Rectal smooth muscle tissue (tissue), 1 donor: ENCODE measurements around the gene ADGRF1.
"Not testable (repeated sequence)": the region's sequence is repeated elsewhere in the genome, so short reads cannot be mapped to it uniquely, and the experiment has no call there.

ENCODE experiments used
- H3K27ac ChIP-seq: one replicate; pipeline ENCODE4 v1.7.0; 2013; ENCODE audit warnings: low read depth, low read length, inconsistent platforms
- H3K27me3 ChIP-seq: one replicate; pipeline ENCODE4 v1.7.0; 2013; ENCODE audit warnings: low read length; ENCODE audit not compliant: control insufficient read depth, insufficient read depth
- H3K36me3 ChIP-seq: one replicate; pipeline ENCODE4 v1.7.0; 2013; ENCODE audit warnings: low read length; ENCODE audit not compliant: control insufficient read depth, insufficient read depth
- H3K4me1 ChIP-seq: one replicate; pipeline ENCODE4 v1.7.0; 2013; ENCODE audit warnings: low read length; ENCODE audit not compliant: control insufficient read depth, insufficient read depth
- H3K4me3 ChIP-seq: one replicate; pipeline ENCODE4 v1.7.0; 2013; ENCODE audit warnings: low read length
- H3K9ac ChIP-seq: one replicate; pipeline ENCODE4 v1.7.0; 2013; ENCODE audit warnings: low read length

Gene ADGRF1

DNA sequence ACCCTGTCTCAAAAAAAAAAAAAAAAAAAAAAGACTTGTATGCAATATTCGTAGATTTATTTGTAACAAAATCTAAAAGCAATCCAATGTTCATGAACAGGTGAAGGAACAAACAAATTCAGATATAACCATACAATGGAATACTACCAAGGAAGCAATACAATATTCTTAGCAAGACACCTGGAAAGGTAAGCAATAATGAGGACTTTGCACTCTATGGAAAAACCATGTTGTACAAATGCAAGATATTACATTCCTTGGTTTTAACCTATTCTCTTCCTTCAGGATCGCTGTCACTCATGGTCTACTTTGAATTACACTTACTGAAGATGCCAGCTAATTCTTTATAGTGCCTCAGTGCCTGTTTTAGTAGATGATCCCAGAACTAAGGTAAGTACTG lies 14.7 kb upstream of the ADGRF1 start:
- Histone ChIP-seq H3K4me3 (no peak overlapping the region), H3K27ac (no peak overlapping the region), H3K27me3 (no peaks in the 10 kb centered on the region), H3K9ac (no peak overlapping the region), H3K36me3 (no peaks in the 10 kb centered on the region), H3K4me1 (peaks cover 9% of the 10 kb centered on the region)

DNA sequence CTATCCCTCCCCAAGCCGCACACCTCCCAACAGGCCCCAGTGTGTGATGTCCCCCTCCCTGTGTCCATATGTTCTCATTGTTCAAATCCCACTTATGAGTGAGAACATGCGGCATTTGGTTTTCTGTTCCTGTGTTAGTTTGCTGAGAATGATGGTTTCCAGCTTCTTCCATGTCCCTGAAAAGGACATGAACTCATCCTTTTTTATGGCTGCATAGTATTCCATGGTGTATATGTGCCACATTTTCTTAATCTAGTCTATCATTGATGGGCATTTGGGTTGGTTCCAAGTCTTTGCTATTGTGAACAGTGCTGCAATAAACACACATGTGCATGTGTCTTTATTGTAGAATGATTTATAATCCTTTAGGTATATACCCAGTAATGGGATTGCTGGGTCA lies 12.2 kb upstream of the ADGRF1 start:
- H3K4me1 ChIP-seq, H3K4me3 ChIP-seq, H3K9ac ChIP-seq, H3K27ac ChIP-seq, H3K27me3 ChIP-seq, H3K36me3 ChIP-seq: not testable (repeated sequence)

DNA sequence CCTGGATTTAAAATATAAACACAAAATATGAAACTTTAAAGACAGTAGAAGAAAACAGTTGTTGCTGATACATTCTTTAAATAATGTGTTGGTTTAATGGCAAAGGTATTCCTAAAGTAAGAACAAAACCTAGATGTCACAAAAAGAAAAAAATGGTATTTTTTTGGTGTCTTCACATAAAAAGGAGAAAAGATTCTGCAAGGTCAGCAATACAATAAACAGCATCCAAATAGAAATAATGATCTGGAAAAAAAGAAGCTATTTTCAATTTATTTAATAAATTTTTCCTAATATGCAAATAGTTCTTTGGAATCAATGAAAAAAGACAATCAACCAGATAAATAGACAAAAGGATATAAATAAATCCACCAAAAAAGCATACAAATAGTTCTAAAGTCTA lies 6.5 kb upstream of the ADGRF1 start:
- H3K36me3 ChIP-seq = no peaks in the 10 kb centered on the region
- no peak overlapping the region for H3K27ac ChIP-seq
- H3K4me1 ChIP-seq = no peaks in the 10 kb centered on the region
- no peak overlapping the region for H3K9ac ChIP-seq
- no peak overlapping the region for H3K4me3 ChIP-seq
- no peaks in the 10 kb centered on the region for H3K27me3 ChIP-seq

DNA sequence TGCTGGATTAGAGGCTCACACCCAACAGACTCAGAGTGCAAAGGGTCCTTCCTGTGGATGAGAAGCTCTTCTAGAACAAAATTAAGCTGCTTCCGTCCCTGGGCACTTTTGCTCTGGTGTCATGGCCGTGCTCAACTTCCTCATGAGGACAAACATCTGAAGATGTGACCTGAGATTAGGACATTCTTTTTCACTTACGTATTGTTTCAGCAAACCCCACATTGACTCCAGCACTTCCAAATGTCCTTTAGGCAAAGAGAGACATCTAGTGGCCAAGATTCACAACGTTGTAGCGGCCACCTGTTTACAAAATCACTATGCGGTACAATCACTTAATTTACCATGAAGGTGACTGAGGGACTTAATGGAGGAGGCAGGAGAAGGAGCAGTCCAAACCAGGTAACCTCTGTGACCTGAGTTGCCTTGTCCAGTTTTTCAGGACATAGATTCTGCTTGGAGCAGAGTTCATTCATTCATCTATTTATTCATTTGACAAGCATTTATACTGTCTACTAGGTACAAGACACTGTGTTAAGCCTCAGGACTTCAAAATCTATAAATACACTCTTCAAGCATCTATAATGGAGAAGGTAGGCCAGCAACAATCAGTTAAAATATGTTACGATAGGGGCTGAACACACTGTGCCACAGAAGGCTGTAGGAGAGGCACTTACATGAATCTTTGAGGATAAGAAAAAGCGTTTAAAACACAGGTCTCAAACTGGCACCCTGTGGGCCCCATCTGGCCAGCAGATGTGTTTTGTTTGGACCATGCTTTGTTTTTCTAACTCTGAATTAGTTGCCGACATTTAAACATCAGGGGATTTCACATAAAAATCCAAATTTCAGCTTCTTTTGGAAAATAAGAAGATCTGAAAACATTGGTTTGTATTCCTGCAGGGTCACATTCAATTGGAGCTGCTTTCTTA lies 5.6 kb upstream of the ADGRF1 start:
- H3K4me1 ChIP-seq = no peaks in the 10 kb centered on the region
- H3K27me3 ChIP-seq = no peaks in the 10 kb centered on the region
- no peaks in the 10 kb centered on the region for H3K36me3 ChIP-seq
- H3K4me3 ChIP-seq = no peak overlapping the region
- no peak overlapping the region for H3K27ac ChIP-seq
- H3K9ac ChIP-seq = no peak overlapping the region

DNA sequence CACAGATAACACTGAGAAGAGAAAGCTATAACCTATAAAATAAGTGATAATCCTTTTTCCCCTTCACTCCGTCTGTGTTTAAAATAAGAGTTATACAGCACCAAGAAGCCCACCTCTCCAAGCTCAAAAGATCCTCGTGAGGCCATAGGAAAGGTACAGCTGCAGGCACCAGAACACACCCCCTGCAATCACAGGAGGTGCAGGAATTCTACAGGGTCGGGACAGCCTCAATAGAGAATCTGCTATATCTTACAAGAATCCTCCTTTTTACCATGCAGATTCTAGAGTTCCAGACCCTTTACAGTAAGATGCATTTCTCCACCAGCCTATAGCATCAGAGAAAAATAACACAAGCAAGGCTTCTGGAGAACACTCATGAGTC lies 5.0 kb upstream of the ADGRF1 start:
- Histone ChIP-seq H3K4me3 (no peak overlapping the region), H3K4me1 (no peaks in the 10 kb centered on the region), H3K9ac (no peak overlapping the region), H3K27ac (no peak overlapping the region), H3K27me3 (no peaks in the 10 kb centered on the region), H3K36me3 (no peaks in the 10 kb centered on the region)

DNA sequence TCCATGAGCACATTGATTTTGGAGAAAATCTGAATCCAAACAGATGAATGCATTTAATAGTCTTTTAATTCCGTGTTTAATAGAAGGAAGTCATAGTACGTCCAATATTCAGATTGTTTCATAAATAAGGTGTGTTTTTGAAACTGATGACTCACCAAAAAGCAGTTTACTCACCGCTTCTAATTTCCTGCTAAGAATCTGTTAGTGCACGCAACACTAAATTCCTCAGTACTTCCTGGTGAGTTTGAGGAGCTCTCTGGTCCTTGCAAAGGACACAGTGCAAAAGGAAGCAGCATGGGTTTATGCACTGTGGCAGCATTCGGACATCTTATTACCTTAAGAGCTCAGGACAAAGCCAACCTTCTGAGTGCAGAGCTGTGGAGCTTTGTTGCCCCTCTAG lies 2.3 kb upstream of the ADGRF1 start:
- H3K36me3 ChIP-seq = no peaks in the 10 kb centered on the region
- no peak overlapping the region for H3K9ac ChIP-seq
- no peak overlapping the region for H3K4me3 ChIP-seq
- H3K27me3 ChIP-seq = no peaks in the 10 kb centered on the region
- no peak overlapping the region for H3K27ac ChIP-seq
- H3K4me1 ChIP-seq = no peaks in the 10 kb centered on the region

DNA sequence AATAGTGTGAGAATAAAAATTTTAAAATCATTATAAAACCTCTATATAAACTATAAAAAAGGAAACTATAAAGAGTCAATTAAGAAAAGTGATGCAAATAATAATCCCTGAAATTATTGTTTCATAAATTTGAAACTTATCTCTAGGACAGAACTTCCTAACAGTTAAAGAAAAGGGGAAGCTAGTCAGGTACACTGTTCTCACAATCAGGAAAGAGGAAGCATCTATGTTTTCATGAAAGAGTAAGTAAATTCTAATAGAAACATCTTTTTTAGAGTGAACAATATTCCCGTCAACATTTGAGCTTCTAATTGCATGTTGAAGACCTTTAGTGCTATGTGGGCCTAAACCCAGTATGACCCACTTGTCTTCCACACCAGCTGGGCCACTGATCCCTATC lies 1.2 kb upstream of the ADGRF1 start:
- Histone ChIP-seq H3K4me3 (no peak overlapping the region), H3K27me3 (no peaks in the 10 kb centered on the region), H3K27ac (no peak overlapping the region), H3K4me1 (no peaks in the 10 kb centered on the region), H3K9ac (no peak overlapping the region), H3K36me3 (no peaks in the 10 kb centered on the region)

DNA sequence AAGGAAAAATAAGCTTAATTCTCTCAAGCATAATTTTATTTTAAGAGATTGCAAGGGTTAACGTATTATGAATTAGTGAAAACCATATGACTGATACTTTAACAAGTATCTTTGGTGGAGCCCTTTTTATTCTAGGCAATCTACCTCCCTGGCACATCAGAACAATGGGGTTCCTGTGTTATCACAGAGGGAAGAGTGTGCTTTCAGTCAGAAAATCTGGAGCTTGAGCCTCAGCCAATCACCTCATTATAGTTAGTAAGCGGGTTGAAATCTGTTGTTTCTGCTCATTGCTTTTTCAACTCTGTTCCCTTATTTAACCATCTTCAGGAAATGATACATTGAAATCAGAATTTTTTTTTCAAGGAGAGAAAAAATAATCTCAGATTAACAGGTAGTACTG lies 391 bp downstream of the ADGRF1 start:
- H3K9ac ChIP-seq = no peak overlapping the region
- no peaks in the 10 kb centered on the region for H3K27me3 ChIP-seq
- H3K36me3 ChIP-seq = no peaks in the 10 kb centered on the region
- no peak overlapping the region for H3K27ac ChIP-seq
- H3K4me1 ChIP-seq = no peaks in the 10 kb centered on the region
- H3K4me3 ChIP-seq = no peak overlapping the region

DNA sequence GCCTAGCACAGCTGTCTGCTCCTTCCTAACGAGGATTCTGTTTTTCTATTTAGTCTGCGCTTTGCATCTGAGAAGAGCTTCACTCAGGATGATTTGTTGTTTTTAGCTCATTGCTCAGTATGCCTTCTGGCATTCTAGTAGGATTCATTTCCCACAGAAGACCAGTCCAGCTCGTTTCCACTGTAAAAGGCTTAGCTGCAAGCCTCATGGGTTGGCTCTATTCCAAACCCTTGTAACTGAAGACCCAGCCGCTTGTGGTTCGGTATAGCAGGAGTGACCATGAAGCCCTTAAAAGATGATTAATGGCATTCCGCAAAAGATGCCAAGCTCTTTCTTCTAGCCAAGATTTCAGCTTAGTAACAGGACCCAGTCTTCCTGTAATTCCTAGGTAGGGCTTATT lies 7.2 kb downstream of the ADGRF1 start:
- Histone ChIP-seq H3K4me1 (peaks cover 5% of the 10 kb centered on the region), H3K36me3 (no peaks in the 10 kb centered on the region), H3K4me3 (no peak overlapping the region), H3K9ac (no peak overlapping the region), H3K27me3 (no peaks in the 10 kb centered on the region), H3K27ac (no peak overlapping the region)

DNA sequence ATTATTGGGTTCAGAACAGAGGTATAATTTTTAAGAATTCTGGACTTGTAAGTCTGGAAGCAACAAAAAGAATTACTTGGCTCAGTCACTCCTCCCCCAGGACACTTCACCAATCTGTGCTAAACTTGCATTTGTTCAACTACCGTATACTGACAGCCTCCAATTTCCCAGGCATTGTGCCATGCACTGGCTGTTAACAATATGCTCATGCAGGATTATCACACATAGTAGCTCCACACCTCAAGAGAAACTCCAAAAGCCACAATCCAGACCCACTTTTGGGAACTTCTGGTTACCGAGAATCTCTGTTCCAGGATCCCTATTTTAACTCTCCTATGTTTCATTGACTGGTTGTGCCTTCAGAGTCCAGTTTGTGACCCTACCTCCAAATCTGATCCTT lies 7.7 kb downstream of the ADGRF1 start:
- Histone ChIP-seq H3K27ac (no peak overlapping the region), H3K4me3 (no peak overlapping the region), H3K36me3 (no peaks in the 10 kb centered on the region), H3K9ac (no peak overlapping the region), H3K27me3 (no peaks in the 10 kb centered on the region), H3K4me1 (peaks cover 5% of the 10 kb centered on the region)

DNA sequence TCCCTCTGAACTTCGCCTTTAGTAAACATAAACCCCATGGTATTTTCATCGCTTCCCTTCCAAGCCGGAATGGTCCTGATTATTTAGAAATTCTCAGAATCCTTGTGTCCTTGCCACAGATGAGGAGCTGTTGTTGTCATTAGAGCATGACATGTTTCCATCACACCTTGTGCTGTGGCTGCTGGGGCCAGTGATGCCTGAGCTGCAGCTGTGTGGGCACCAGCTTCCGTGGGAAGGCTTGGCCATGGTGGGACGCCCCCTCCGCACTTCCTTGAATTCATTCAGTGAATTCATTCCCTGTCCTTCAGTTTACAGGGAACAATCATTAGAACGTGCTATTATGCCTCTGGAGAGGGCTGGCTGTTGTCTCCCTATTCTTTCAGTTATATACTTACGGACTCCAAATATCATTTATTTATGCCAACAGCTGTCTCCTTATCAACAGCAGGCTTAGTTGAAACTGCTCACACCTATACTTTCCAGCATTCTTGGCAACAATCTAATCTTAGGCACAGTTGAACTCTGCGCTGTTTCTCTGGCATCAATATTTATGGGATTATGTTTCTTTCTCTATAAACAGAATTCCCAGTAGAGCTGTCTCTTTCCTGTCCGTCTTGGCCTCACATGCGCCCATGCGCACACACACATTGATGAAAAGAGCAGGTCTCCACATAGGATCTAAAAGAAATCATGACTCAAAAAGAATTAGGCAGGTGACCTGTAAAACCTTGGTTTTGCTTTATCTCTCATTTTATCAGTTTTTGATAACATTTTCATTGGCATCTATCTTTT lies 9.0 kb downstream of the ADGRF1 start:
- Histone ChIP-seq H3K36me3 (no peaks in the 10 kb centered on the region), H3K4me1 (peaks cover 5% of the 10 kb centered on the region), H3K27ac (no peak overlapping the region), H3K4me3 (no peak overlapping the region), H3K27me3 (no peaks in the 10 kb centered on the region), H3K9ac (no peak overlapping the region)

DNA sequence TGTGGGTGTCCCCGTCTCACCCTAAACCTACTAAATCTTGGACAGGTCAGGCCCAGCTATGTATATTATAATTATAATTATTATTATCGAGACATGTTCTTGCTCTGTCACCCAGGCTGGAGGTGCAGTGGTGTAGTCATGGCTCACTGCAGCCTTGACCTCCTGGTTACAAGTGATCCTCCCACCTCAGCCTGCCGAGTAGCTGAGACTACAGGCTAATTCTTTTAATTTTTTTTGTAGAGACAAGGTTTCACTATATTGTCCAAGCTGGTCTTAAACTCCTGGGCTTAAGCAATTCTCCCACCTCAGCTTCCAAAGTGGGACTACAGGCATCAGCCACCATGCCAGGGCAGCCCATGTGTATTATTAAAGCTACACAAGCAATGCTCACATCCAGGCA lies 10.5 kb downstream of the ADGRF1 start:
- H3K27ac ChIP-seq = no peak overlapping the region
- H3K27me3 ChIP-seq = no peaks in the 10 kb centered on the region
- no peak overlapping the region for H3K4me3 ChIP-seq
- H3K4me1 ChIP-seq = peaks cover 5% of the 10 kb centered on the region
- no peaks in the 10 kb centered on the region for H3K36me3 ChIP-seq
- H3K9ac ChIP-seq = no peak overlapping the region
